A549 treated with AZD2906 at 1 μM for 4 hours (cell line): Measurements from ENCODE around the gene TRIM14. TPM values are rescaled to one million over a fixed set of nuclear protein-coding genes. Genes with fewer than 3 reads are reported as not detected.

Experiments
- total RNA-seq: library from RNA; stranded (reverse); fragments of 200-300 nt; extraction: Qiagen RNA extraction; gene quantifications from 5 replicates; pipeline ENCODE4 v1.2.3, GENCODE V29; 2022

The TRIM14 gene, protein sequence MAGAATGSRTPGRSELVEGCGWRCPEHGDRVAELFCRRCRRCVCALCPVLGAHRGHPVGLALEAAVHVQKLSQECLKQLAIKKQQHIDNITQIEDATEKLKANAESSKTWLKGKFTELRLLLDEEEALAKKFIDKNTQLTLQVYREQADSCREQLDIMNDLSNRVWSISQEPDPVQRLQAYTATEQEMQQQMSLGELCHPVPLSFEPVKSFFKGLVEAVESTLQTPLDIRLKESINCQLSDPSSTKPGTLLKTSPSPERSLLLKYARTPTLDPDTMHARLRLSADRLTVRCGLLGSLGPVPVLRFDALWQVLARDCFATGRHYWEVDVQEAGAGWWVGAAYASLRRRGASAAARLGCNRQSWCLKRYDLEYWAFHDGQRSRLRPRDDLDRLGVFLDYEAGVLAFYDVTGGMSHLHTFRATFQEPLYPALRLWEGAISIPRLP
- 11.6 to 15.0 TPM (median 12.8 TPM) in 5 replicates for total RNA-seq

DNA sequence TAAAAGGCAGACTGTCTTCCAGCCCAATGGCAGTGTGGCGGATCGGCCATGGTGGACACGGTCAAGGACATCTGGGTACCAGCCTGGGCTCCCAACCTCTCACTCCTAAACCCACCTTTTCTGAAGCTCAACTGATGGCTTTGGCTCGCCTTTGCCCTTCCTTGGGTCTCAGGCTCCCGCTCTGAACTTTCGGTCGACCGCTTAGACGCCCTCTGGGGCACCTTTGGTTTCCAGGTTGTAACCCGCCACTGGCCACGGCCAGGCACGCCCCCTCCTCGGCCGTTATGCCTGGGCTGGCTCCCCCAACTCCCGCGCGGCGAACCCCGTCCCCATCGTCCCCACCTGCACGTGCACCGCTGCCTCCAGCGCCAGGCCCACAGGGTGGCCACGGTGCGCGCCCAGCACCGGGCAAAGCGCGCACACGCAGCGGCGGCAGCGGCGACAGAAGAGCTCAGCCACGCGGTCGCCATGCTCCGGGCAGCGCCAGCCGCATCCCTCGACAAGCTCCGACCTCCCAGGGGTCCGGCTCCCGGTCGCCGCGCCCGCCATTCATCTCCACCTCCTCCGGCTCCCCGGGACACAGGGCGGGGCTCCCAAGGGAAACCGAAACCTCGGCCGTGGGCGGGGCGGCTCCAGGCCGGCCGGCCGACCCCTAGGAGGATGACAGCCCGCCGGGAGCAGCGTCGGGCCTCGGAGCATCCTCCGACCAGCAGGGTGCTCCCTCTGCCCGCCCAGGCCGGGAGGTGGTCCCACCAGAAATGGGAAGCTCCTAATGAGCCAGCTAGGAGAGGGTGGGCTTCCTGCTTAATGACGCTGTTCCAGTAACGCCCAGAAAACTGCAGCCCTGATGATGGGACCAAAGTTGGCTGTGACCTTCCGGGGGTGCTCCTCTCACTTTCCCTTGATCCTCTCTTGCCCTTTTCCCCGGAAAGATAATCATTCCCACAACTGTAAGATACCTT lies at the start of gene TRIM14:
Gene TRIM14 (minus strand): TSS at position 583 of the 962 bp plus-strand sequence. CDS start 34 bp downstream, at position 549.

DNA sequence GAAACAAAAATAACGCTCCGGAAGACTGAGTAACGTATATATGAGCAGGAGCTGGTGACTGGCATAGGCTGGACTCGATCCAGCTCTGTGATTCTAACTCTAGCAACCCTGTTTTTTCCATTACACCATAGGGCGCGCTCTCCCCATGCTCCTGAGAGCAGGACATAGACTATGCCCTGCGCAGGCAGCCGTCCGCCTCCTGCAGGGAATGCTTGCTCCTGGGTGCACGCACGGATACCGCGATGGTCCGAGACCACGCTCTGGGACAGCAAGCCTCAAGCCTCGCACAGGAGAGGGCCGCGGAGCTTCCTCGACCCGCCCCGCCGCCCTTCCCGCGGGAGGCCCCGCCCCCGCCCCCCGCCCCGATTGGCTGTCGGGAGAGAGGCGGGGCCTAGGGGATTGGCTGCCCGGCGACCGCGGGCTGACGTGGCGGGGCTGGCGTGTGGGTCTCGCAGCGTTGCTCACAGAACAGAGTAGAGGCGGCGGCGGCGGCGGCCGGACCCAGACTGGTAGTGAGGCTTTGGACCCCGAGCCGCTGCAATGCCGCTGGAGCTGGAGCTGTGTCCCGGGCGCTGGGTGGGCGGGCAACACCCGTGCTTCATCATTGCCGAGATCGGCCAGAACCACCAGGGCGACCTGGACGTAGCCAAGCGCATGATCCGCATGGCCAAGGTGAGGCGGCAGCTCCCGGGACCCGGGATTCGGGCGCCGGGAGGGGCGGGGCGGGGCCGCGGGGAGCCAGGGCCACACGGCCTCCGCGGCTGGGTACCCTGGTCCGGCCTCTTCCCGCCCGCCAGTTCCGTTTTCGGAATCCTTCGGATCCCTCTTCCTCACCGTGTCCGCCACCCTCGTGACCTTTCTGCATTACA lies 62.5 kb downstream of the TRIM14 start, which contains the start of gene NANS:
Gene NANS (plus strand): TSS at position 464 of the 869 bp plus-strand sequence. CDS start 77 bp downstream, at position 541.

Other genes with a start within 250 kb of the TRIM14 start
- 10.7 to 13.8 TPM (median 12.1 TPM) in 5 replicates for gene TRMO, start 196.7 kb downstream of the TRIM14 start, total RNA-seq
- gene HEMGN, start 181.1 kb downstream of the TRIM14 start, total RNA-seq, result not detected in 5 replicates
- gene ANP32B, start 135.9 kb downstream of the TRIM14 start, total RNA-seq, result 284 to 322 TPM (median 295 TPM) in 5 replicates
- 61.2 to 75.0 TPM (median 72.7 TPM) in 5 replicates for gene NANS, start 62.5 kb downstream of the TRIM14 start, total RNA-seq
- 1.2 to 1.8 TPM (median 1.8 TPM) in 5 replicates for gene CORO2A, start 73.4 kb upstream of the TRIM14 start, total RNA-seq
- gene TBC1D2, start 136.4 kb upstream of the TRIM14 start, total RNA-seq, result 11.3 to 14.4 TPM (median 12.6 TPM) in 5 replicates